Fibroblast of the aortic adventitia (primary cell): ENCODE results near the gene DCDC2. TPM values are rescaled to one million over a fixed set of nuclear protein-coding genes. Genes with fewer than 3 reads are reported as not detected.
"Not testable (repeated sequence)": the region's sequence is repeated elsewhere in the genome, so short reads cannot be mapped to it uniquely, and the experiment has no call there.

Source experiments
- DNase-seq: peaks from one replicate; pipeline ENCODE4 v3.0.0-alpha.2; 2010; ENCODE audit warnings: low read depth
- H3K4me3 ChIP-seq: 2 replicates; pipeline ENCODE4 v1.5.1; 2011; ENCODE audit warnings: low read depth, mild to moderate bottlenecking, control low read depth, low read length, moderate library complexity
- total RNA-seq: library from RNA; depleted of rRNA; stranded (reverse); fragments of >200 nt; gene quantifications from 2 replicates; pipeline ENCODE4 v1.2.3, GENCODE V29; 2012; ENCODE audit warnings: low replicate concordance
- TF ChIP-seq, protein P1 (sequence below): IDR thresholded peaks from 2 replicates; pipeline ENCODE4 v1.5.1; 2011; ENCODE audit warnings: mild to moderate bottlenecking, low read length, control low read depth, inconsistent platforms; ENCODE audit not compliant: insufficient read depth

The DCDC2 gene
- total RNA-seq, 1 donor, result not detected

GRCh38 chr6:24242924-24243323 is 114.9 kb downstream of the DCDC2 start:
- no peak for DNase-seq
- H3K4me3 ChIP-seq, result no peak overlapping the region
- TF ChIP-seq, protein P1, sequence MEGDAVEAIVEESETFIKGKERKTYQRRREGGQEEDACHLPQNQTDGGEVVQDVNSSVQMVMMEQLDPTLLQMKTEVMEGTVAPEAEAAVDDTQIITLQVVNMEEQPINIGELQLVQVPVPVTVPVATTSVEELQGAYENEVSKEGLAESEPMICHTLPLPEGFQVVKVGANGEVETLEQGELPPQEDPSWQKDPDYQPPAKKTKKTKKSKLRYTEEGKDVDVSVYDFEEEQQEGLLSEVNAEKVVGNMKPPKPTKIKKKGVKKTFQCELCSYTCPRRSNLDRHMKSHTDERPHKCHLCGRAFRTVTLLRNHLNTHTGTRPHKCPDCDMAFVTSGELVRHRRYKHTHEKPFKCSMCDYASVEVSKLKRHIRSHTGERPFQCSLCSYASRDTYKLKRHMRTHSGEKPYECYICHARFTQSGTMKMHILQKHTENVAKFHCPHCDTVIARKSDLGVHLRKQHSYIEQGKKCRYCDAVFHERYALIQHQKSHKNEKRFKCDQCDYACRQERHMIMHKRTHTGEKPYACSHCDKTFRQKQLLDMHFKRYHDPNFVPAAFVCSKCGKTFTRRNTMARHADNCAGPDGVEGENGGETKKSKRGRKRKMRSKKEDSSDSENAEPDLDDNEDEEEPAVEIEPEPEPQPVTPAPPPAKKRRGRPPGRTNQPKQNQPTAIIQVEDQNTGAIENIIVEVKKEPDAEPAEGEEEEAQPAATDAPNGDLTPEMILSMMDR, result no peak

DNA sequence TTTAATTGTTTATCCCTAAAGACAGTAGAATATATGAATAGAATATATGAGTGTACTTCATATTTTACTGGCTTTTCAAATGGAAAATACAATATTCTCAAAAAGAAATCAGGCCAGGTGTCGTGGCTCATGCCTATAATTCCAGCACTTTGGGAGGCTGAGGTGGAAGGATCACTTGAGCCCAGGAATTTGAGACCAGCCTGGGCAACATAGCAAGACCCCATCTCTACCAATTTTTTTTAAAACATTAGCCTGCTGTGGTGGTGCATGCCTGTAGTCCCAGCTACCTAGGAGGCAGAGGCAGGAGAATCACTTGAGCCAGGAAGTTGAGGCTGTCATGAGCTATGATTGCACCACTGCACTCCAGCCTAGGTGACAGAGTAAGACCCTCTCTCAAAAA is 116.1 kb downstream of the DCDC2 start:
- H3K4me3 ChIP-seq, DNase-seq: not testable (repeated sequence)

- no peak overlapping the region for H3K4me3 ChIP-seq
- no peak for DNase-seq
- TF ChIP-seq, protein P1, result no peak
These were observed 116.9 kb downstream of the DCDC2 start for GRCh38 chr6:24240943-24241342.

DNA sequence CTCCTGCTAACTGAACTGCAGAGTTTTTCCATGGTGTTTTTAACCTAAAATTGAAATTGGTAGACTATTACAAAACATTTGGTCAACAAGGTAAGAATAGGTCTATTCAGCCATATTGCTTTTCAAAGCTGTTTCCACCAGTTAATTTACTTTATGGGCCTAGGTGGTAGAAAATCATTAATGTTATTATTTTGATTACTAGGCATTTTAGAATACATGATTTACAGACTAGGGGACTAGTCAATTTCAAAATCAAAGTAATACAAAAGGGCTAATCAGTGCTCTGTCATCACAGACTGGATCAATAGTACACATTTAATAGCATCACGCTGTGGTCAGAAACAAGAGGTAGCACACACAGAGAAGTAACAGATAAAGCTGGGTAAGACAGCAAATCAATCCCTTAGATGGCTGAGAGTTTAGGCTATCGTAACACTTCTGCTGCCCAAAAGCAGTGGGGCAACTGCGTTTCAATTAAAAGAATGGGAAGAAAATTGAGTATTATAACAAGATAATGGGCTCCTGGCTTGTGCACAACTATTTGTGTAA is 117.4 kb downstream of the DCDC2 start:
- TF ChIP-seq, protein P1, result no peak
- DNase-seq, result no peak
- H3K4me3 ChIP-seq, result no peak overlapping the region

DNA sequence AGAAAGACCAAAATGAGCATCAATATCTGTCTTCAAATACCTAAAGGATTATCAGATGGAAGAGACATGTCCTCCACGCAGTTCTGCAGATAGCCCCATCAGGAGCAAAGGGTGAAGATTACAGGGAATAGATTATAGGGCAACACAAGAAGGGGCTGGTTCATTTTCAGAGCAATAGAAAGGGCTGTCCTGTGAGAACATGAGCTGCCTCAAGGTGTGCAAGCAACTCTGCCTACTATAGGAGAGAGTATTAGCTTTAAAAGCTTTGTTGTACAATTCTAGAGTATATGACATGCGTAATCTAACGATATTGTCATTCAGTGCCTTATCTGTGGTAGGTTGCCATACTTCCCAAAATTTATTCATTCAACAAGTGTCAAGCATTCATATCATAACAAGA is 119.2 kb downstream of the DCDC2 start:
- DNase-seq, result no peak
- no peak overlapping the region for H3K4me3 ChIP-seq
- TF ChIP-seq, protein P1, result no peak

DNA sequence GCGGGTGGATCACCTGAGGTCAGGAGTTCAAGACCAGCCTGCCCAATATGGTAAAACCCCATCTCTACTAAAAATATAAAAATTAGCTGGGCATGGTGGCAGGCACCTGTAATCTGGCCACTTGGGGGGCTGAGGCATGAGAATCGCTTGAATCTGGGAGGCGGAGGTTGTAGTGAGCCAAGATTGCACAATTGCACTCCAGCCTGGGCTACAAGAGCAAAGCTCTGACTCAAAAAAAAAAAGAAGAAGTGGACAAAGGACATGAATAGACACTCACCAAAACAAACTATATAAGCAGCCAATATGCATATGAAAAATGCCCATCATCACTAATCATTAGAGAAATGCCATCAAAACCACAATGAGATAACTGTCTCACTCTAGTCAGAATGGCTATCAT is 121.1 kb downstream of the DCDC2 start:
- not testable (repeated sequence) for DNase-seq, H3K4me3 ChIP-seq

GRCh38 chr6:24233813-24234442 is 123.9 kb downstream of the DCDC2 start:
- no peak for DNase-seq
- TF ChIP-seq, protein P1, result no peak
- no peak overlapping the region for H3K4me3 ChIP-seq

GRCh38 chr6:24231438-24231977 is 126.4 kb downstream of the DCDC2 start:
- no peak for DNase-seq
- TF ChIP-seq, protein P1, result no peak
- no peak overlapping the region for H3K4me3 ChIP-seq
